Sciatic nerve (tissue), 2 donors: ENCODE measurements around the gene GOLM1. TPM values are rescaled to one million over a fixed set of nuclear protein-coding genes. Genes with fewer than 3 reads are reported as not detected.
"Not testable (repeated sequence)": the region's sequence is repeated elsewhere in the genome, so short reads cannot be mapped to it uniquely, and the experiment has no call there.

Source experiments
- ATAC-seq: fragments of 200-7000 bp; cut with Tn5 transposase; one replicate; pipeline ENCODE4 v1.9.1; 2020; ENCODE audit warnings: mild to moderate bottlenecking, moderate library complexity
- DNase-seq: peaks from one replicate; pipeline ENCODE4 v3.0.0-alpha.2; 2020; ENCODE audit warnings: low spot score
- intact Hi-C: fragments of 100-400 bp; cut with DNase I; formaldehyde crosslinking; loops from one replicate; pipeline ENCODE4 v1.14.2; 2022
- total RNA-seq: library from RNA; stranded (reverse); fragmentation: NEBNext Ultra II Directional; extraction: Animal tissue kit (Norgen Biotek cat#: 25700); gene quantifications from one replicate; pipeline ENCODE4 v1.2.1, GENCODE V29; 2021
- donor health status: DM: no; HTN: no; CAD: no.
- donor health status: DM: no; HTN: no; CAD: no.

GOLM1 gene
- 20.9 TPM for total RNA-seq

- intact Hi-C loops: no loop called here
- ATAC-seq (peak; percentile 75), DNase-seq (peak; percentile 66)
These were observed at the start of gene GOLM1 for GRCh38 chr9:86098824-86099700. Gene GOLM1 (minus strand): TSS chr9:86099558. CDS start chr9:86079320, 20,238 bp downstream.

GRCh38 chr9:86146671-86147070 lies 47.3 kb upstream of the GOLM1 start:
- ATAC-seq, intact Hi-C loops: not testable (repeated sequence)

GRCh38 chr9:86145960-86146359 lies 46.6 kb upstream of the GOLM1 start:
- ATAC-seq, DNase-seq, intact Hi-C loops: not testable (repeated sequence)

More at GRCh38 chr9:86146671-86147070, 47.3 kb upstream of the GOLM1 start:
- not testable (repeated sequence) for DNase-seq

- ATAC-seq (no peak), DNase-seq (no peak)
- intact Hi-C loops: no loop called here
These were observed 43.6 kb upstream of the GOLM1 start for GRCh38 chr9:86142973-86143372.

GRCh38 chr9:86141843-86142242 lies 42.5 kb upstream of the GOLM1 start:
- DNase-seq: no peak
- intact Hi-C loops: no loop called here
- no peak for ATAC-seq

GRCh38 chr9:86135371-86135770 lies 36.0 kb upstream of the GOLM1 start:
- intact Hi-C loops: no loop called here
- no peak for ATAC-seq
- no peak for DNase-seq

GRCh38 chr9:86134361-86134760 lies 35.0 kb upstream of the GOLM1 start:
- intact Hi-C loops: no loop called here
- DNase-seq (no peak), ATAC-seq (no peak)

GRCh38 chr9:86128235-86128822 lies 29.0 kb upstream of the GOLM1 start:
- ATAC-seq: no peak
- DNase-seq: no peak
- intact Hi-C loops: no loop called here

- intact Hi-C loops: no loop called here
- ATAC-seq (peak; percentile 93), DNase-seq (peak; percentile 68)
These were observed 27.9 kb upstream of the GOLM1 start for GRCh38 chr9:86126998-86127972.

GRCh38 chr9:86122311-86122710 lies 23.0 kb upstream of the GOLM1 start:
- intact Hi-C loops: no loop called here
- ATAC-seq (no peak), DNase-seq (no peak)

- DNase-seq: no peak
- no peak for ATAC-seq
- intact Hi-C loops: no loop called here
These were observed 20.1 kb upstream of the GOLM1 start for GRCh38 chr9:86119457-86119856.

- ATAC-seq (no peak), DNase-seq (no peak)
- intact Hi-C loops: no loop called here
These were observed 17.1 kb upstream of the GOLM1 start for GRCh38 chr9:86116425-86116824.

GRCh38 chr9:86115886-86116285 lies 16.5 kb upstream of the GOLM1 start:
- intact Hi-C loops: no loop called here
- ATAC-seq (no peak), DNase-seq (no peak)

GRCh38 chr9:86112057-86112456 lies 12.7 kb upstream of the GOLM1 start:
- intact Hi-C loops: no loop called here
- no peak for ATAC-seq
- DNase-seq: no peak

GRCh38 chr9:86102626-86103025 lies 3.3 kb upstream of the GOLM1 start:
- intact Hi-C loops: no loop called here
- DNase-seq: no peak
- no peak for ATAC-seq

- DNase-seq (peak; percentile 72), ATAC-seq (peak; percentile 87)
- intact Hi-C loops: no loop called here
These were observed 475 bp upstream of the GOLM1 start for GRCh38 chr9:86099701-86100364.

GRCh38 chr9:86097510-86098224 lies 1.7 kb downstream of the GOLM1 start:
- DNase-seq (no peak), ATAC-seq (no peak)
- intact Hi-C loops: no loop called here

- no peak for ATAC-seq
- intact Hi-C loops: no loop called here
- no peak for DNase-seq
These were observed 3.0 kb downstream of the GOLM1 start for GRCh38 chr9:86096386-86096785.
